Suppressor macrophage treated with lipopolysaccharide for 1 hour (primary cell): ENCODE results near the gene FAM76B.

Source experiments
- DNase-seq, 3 donors: peaks; one replicate each; pipeline ENCODE4 v3.0.0-alpha.2; 2020 to 2022

The FAM76B gene

GRCh38 chr11:95728790-95729189 is 60.8 kb downstream of the FAM76B start:
- DNase-seq = no peak

DNA sequence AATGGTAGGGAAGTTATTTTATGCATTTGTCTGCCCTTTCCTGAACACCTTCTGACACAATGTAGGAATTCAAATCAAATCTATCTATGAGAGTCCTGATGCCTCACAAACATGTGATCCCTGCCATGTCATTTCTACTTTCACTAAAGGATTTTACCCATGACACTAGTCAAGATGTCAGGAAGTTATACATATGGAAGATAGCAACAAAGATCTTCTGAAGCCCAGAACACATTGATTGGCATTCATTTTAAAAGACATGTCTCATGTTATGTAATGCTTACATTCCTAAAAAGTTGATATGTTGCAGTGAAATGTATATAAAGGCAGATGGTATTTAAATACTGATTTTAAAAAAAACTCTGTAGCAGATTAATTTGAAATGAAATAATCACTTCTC is 61.5 kb downstream of the FAM76B start:
- no peak for DNase-seq

DNA sequence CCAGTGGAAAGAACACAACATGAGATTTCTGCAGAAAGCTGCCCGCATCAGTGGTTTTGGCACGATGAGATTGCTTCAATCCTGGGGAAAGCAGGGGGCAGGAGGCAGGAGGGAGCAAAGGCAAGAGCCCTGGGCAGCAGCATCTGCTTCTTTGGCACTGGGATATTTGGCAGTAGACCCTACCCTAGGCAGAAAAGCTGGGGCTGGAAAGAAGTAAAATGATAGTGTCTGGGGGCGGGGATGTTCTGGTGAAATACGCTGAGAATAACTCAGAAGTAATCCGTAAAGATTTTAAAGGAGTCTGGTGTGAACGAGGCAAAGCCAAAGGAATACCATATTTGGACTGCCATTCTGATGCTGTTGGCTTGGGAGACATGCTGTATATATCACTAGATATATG is 62.0 kb downstream of the FAM76B start:
- DNase-seq = no peak

DNA sequence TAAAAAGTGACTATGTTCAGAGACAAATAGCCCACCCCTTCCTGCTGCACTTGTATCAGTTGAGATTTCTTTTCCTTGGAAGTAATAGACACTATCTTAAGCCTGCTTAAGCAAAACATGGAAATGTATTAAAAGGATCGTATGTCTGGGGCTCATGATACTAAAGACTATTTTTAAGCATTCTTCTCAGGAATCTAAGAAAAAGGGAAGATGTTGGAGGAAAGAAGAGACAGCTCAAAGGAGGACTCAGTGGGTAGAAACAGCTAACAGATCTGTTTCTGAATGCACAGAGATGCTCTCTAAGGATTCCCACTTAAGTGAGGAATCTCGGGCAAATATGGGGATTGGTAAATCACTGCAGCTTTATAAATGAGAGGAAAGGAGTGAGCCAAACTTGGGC is 62.5 kb downstream of the FAM76B start:
- DNase-seq = no peak

- DNase-seq = no peak
These were observed 64.4 kb downstream of the FAM76B start for GRCh38 chr11:95725196-95725595.

- no peak for DNase-seq
These were observed 66.1 kb downstream of the FAM76B start for GRCh38 chr11:95723361-95723942.

GRCh38 chr11:95720195-95720594 is 69.4 kb downstream of the FAM76B start:
- no peak for DNase-seq
